Measurements from ENCODE around the gene REN. TPM values are rescaled to one million over a fixed set of nuclear protein-coding genes. Genes with fewer than 3 reads are reported as not detected.

REN gene
- total and polyA plus RNA-seq, 2 of the 13 experiments (the other 11 are each of a cell fraction or from before 2014, with no cell fraction given) = not detected

DNA sequence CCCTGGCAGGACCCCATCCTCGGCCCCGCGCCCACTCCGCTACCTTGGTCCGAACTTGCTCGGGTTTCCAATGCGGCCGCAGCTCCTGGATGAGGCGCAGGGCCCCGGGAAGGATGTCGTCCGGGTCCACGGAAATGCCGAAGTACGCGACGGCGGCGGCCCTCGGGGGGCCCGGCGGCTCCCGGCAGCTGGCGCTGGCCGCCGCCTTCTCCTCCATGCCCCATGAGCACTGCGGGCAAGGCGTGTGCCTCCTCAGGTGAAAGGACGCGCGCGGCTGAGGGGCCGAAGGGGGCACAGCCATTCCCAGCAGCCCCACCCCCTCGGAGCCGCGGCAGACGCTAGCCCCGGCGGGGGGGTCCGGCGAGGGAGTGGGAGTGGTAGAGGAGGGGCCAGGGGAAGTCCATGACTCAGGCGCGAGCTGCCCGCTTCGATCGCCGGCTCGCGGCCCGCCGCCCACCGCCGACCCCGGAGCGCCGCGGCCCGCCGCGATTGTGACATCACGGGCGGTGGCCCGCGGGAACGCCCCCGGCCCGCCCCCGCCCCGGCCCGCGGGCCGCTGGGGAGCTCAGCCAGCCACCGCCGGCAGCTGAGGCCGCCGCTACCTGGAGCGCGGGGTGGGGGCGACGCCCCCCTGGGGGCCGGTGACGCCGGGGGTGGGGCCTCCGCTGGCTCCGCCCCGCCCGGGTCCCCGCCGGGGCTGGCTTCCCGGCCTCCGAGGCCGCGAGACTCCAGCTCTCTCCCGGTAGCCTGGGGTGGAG lies 14.4 kb downstream of the REN start, which contains the start of gene ETNK2 (continued):
- TF ChIP-seq HINFP (CRISPR knock-in tag; IDR thresholded peaks at IDR 0.05; ENCODE audit: low read depth) (0 out of 2 replicates have a peak, but pooled peaks have one; percentile 21), ZNF639 (CRISPR knock-in tag; conservative IDR thresholded peaks at IDR 0.05) (no peak), IKZF4 (CRISPR knock-in tag; IDR thresholded peaks at IDR 0.05; ENCODE audit: borderline replicate concordance, low read depth, not compliant biosample characterization) (no peak), ZNF503 (CRISPR knock-in tag; IDR thresholded peaks at IDR 0.05) (no peak), GTF2F1 (IDR thresholded peaks at IDR 0.05; ENCODE audit: low read length) (no peak), CREM (IDR thresholded peaks at IDR 0.05) (no peak), CREM (CRISPR knock-in tag; IDR thresholded peaks at IDR 0.05) (no peak), ZNF614 (CRISPR knock-in tag; IDR thresholded peaks at IDR 0.05; ENCODE audit: borderline replicate concordance) (peak; percentile 33; the same call in 1 of the 2 replicates), NRL (CRISPR knock-in tag; IDR thresholded peaks at IDR 0.05; ENCODE audit: borderline replicate concordance) (0 out of 2 replicates have a peak, but pooled peaks have one; percentile 43), ZFX (CRISPR knock-in tag; IDR thresholded peaks at IDR 0.05; ENCODE audit: low read depth) (no peak), REL (CRISPR knock-in tag; conservative IDR thresholded peaks at IDR 0.05) (no peak)
- TF ChIP-seq, protein P1, sequence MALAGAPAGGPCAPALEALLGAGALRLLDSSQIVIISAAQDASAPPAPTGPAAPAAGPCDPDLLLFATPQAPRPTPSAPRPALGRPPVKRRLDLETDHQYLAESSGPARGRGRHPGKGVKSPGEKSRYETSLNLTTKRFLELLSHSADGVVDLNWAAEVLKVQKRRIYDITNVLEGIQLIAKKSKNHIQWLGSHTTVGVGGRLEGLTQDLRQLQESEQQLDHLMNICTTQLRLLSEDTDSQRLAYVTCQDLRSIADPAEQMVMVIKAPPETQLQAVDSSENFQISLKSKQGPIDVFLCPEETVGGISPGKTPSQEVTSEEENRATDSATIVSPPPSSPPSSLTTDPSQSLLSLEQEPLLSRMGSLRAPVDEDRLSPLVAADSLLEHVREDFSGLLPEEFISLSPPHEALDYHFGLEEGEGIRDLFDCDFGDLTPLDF (CRISPR knock-in tag; IDR thresholded peaks at IDR 0.05) = no peak
- TF ChIP-seq, protein P2, sequence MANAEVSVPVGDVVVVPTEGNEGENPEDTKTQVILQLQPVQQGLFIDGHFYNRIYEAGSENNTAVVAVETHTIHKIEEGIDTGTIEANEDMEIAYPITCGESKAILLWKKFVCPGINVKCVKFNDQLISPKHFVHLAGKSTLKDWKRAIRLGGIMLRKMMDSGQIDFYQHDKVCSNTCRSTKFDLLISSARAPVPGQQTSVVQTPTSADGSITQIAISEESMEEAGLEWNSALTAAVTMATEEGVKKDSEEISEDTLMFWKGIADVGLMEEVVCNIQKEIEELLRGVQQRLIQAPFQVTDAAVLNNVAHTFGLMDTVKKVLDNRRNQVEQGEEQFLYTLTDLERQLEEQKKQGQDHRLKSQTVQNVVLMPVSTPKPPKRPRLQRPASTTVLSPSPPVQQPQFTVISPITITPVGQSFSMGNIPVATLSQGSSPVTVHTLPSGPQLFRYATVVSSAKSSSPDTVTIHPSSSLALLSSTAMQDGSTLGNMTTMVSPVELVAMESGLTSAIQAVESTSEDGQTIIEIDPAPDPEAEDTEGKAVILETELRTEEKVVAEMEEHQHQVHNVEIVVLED (CRISPR knock-in tag; IDR thresholded peaks at IDR 0.05; ENCODE audit: borderline replicate concordance) = no peak; the same call in 1 of the 2 replicates
- TF ChIP-seq, protein P3, sequence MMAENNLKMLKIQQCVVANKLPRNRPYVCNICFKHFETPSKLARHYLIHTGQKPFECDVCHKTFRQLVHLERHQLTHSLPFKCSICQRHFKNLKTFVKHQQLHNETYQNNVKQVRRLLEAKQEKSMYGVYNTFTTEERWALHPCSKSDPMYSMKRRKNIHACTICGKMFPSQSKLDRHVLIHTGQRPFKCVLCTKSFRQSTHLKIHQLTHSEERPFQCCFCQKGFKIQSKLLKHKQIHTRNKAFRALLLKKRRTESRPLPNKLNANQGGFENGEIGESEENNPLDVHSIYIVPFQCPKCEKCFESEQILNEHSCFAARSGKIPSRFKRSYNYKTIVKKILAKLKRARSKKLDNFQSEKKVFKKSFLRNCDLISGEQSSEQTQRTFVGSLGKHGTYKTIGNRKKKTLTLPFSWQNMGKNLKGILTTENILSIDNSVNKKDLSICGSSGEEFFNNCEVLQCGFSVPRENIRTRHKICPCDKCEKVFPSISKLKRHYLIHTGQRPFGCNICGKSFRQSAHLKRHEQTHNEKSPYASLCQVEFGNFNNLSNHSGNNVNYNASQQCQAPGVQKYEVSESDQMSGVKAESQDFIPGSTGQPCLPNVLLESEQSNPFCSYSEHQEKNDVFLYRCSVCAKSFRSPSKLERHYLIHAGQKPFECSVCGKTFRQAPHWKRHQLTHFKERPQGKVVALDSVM (CRISPR knock-in tag; IDR thresholded peaks at IDR 0.05) = peak; percentile 60; the same call in 1 of the 2 replicates
- TF ChIP-seq, protein P4, sequence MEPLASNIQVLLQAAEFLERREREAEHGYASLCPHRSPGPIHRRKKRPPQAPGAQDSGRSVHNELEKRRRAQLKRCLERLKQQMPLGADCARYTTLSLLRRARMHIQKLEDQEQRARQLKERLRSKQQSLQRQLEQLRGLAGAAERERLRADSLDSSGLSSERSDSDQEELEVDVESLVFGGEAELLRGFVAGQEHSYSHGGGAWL (CRISPR knock-in tag; IDR thresholded peaks at IDR 0.05) = no peak
- TF ChIP-seq, protein P5, sequence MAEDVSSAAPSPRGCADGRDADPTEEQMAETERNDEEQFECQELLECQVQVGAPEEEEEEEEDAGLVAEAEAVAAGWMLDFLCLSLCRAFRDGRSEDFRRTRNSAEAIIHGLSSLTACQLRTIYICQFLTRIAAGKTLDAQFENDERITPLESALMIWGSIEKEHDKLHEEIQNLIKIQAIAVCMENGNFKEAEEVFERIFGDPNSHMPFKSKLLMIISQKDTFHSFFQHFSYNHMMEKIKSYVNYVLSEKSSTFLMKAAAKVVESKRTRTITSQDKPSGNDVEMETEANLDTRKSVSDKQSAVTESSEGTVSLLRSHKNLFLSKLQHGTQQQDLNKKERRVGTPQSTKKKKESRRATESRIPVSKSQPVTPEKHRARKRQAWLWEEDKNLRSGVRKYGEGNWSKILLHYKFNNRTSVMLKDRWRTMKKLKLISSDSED (CRISPR knock-in tag; IDR thresholded peaks at IDR 0.05) = peak; percentile 32; the same call in 1 of the 2 replicates

Measured in HepG2 (cell line).